BE2C (cell line): Measurements from ENCODE around the gene PTPRN2.

ENCODE experiments used
- DNase-seq: peaks from one replicate; pipeline ENCODE4 v3.0.0-alpha.2; 2020
- H3K27me3 ChIP-seq: fragments of 250-450 bp; sonication (Bioruptor Pico); 2 replicates; pipeline ENCODE4 v1.5.1; 2020; ENCODE audit warnings: mild to moderate bottlenecking
- H3K36me3 ChIP-seq: fragments of 250-450 bp; sonication (Bioruptor Pico); 2 replicates; pipeline ENCODE4 v1.5.1; 2020; ENCODE audit warnings: mild to moderate bottlenecking
- H3K4me1 ChIP-seq: fragments of 250-450 bp; sonication (Bioruptor Pico); 2 replicates; pipeline ENCODE4 v1.5.1; 2020
- H3K4me3 ChIP-seq: 2 replicates; pipeline ENCODE4 v1.5.1; 2011; ENCODE audit warnings: low read depth, low read length
- H3K9me3 ChIP-seq: fragments of 250-450 bp; sonication (Bioruptor Pico); 2 replicates; pipeline ENCODE4 v1.5.1; 2020
- TF ChIP-seq, protein P1 (sequence below): IDR thresholded peaks from 2 replicates; pipeline ENCODE4 v1.5.1; 2012; ENCODE audit warnings: mild to moderate bottlenecking, low read depth, low read length

Gene PTPRN2

DNA sequence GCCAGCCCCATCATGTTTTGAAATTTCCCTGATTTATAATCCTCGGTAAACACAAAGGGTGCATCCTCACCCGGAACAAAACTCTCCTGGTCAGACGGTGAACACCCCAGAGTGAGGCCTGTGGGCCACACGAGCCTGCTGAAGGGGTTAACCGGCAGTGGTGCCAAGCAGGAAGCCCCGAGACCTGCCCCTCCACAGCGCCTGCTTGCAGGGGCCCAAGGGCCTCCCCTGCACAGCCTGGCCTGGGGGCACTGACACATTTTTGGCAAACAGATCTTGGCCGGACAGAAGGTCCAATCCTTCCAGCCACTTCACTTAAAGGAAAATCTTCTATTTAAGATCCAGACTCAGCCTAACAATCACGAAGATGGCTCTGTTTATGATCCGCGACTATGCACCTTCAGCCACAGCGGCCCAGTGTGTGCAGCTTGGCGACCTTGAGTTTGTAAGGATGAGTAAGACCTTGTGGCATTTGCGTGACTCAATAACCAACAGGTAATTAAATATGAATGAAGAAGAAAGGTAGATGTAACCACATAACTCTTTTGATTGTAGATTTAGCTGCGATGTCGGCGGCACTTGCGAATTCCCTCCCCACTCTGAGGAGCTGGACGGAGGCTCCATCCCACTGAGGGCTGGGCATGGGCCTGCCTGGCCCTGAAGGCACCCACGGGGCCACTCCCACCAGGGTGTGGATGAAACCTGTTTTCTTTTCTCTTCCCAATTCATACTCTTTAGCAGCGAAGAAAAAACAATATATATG lies 922.6 kb downstream of the PTPRN2 start:
- Histone ChIP-seq H3K4me3 (no peak overlapping the region), H3K27me3 (no peaks in the 10 kb centered on the region), H3K4me1 (no peaks in the 10 kb centered on the region), H3K9me3 (no peaks in the 10 kb centered on the region), H3K36me3 (no peaks in the 10 kb centered on the region)
- no peak for DNase-seq
- TF ChIP-seq, protein P1, sequence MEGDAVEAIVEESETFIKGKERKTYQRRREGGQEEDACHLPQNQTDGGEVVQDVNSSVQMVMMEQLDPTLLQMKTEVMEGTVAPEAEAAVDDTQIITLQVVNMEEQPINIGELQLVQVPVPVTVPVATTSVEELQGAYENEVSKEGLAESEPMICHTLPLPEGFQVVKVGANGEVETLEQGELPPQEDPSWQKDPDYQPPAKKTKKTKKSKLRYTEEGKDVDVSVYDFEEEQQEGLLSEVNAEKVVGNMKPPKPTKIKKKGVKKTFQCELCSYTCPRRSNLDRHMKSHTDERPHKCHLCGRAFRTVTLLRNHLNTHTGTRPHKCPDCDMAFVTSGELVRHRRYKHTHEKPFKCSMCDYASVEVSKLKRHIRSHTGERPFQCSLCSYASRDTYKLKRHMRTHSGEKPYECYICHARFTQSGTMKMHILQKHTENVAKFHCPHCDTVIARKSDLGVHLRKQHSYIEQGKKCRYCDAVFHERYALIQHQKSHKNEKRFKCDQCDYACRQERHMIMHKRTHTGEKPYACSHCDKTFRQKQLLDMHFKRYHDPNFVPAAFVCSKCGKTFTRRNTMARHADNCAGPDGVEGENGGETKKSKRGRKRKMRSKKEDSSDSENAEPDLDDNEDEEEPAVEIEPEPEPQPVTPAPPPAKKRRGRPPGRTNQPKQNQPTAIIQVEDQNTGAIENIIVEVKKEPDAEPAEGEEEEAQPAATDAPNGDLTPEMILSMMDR, result no peak

DNA sequence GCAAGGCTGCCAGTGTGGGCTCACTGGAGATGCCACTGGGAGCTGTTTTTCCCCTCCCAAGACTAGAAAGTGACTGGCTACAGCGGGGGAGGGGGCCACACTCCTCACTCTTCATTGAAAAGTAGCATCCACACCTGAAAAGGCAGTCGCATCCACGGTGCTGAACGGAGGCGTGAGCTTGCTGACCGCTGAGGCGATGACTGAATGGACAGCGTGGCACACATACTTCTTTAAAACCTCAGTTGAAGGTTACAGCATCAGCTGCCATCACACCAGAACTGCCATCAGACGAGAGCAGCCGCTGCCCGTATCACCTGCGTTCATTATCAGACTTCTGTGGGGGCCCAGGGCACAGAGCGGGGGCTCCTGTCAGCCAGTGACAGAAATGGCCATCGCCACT lies 923.6 kb downstream of the PTPRN2 start:
- H3K4me1 ChIP-seq, result no peaks in the 10 kb centered on the region
- no peak for DNase-seq
- H3K9me3 ChIP-seq, result no peaks in the 10 kb centered on the region
- H3K4me3 ChIP-seq, result no peak overlapping the region
- no peaks in the 10 kb centered on the region for H3K36me3 ChIP-seq
- H3K27me3 ChIP-seq, result no peaks in the 10 kb centered on the region
- TF ChIP-seq, protein P1, result no peak

DNA sequence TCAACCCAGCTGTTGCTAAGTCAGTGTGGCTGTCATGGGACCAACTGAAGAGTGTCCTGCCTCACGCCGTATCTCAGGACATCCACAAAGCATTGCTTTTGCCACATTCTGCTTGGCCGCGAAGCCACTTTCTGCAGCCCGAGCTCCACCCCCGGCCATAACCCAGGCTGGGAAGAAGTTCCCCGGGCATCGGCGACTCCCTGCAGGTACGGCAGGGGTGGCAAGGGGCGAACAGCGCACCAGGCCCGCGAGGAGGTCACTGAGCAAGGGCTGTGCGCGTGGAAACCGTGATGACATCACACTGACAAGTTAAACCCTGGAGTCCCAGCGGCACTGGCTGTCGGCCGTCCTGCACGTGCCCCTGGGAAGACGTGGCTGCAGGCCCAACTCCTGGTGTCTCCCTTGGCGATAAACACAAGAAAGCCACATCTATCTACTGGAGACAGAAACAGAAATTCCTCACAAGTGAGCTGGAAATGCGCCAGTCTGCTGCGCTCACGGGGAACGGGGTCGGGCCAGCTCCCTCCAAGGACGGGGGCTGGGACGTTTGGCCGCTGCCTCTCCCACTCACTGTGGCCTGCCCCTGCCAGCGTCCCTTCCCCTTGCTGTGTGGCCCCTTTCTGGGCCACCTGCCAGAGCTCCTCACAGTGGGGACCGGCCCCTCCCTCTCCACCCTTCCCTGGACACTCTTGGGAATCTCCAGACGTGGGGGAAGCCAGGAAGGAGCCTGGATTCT lies 924.5 kb downstream of the PTPRN2 start:
- Histone ChIP-seq H3K9me3 (no peaks in the 10 kb centered on the region), H3K4me1 (no peaks in the 10 kb centered on the region), H3K36me3 (no peaks in the 10 kb centered on the region), H3K4me3 (no peak overlapping the region), H3K27me3 (no peaks in the 10 kb centered on the region)
- TF ChIP-seq, protein P1, result no peak
- no peak for DNase-seq

DNA sequence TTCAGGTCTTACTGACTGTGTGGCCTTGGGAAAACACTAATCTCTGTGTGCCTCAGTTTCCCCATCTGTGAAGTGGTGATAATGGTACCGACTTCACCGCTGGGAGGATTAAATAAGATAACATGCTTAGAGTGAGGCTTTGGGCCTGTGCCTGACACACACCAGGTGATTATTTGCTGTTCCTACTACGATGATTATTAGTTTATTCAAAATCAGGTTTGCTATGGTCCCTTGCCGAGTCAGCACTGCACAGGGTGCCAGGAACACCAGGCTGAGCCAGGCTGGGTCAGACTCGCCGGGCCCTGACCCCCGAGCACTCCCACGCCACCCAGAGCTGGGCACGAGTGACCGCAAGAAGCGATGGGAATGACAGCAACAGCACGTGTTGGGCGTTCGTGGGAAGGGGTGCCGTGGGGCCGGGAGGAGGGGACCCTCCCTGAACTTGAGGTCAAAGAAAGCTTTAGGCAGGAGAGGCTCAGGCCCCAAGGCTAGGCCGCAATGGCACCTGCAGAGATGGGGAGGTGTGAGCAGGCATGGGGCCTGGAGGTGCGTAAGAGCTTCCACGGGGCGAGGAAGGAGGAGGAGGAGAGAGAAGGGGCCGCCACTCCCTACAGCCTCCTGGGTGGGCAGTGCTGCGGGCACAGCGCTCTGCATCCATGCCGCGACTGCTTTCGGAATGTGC lies 925.4 kb downstream of the PTPRN2 start:
- Histone ChIP-seq H3K4me1 (no peaks in the 10 kb centered on the region), H3K27me3 (no peaks in the 10 kb centered on the region), H3K9me3 (no peaks in the 10 kb centered on the region), H3K4me3 (no peak overlapping the region), H3K36me3 (no peaks in the 10 kb centered on the region)
- TF ChIP-seq, protein P1, result no peak
- DNase-seq, result no peak

DNA sequence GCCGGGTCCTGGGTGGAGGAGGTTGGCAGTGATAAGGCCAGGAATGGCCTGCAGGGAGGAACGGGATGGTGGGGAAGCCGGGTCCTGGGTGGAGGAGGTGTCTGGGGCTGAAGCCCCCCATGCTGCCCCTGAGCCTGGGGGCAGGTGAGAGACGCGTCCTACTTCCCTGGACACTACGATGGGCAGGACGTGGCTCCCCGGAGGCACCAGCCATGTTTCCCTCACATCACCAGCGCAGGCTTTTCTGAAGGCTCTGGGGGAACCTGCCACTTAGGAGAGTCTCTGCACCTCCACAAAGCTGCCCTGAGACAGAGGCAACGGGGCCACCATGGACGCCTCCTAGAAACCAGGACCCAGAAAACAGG lies 926.0 kb downstream of the PTPRN2 start:
- H3K27me3 ChIP-seq, result no peaks in the 10 kb centered on the region

More for the DNA sequence above, 926.0 kb downstream of the PTPRN2 start:
- no peaks in the 10 kb centered on the region for H3K36me3 ChIP-seq
- H3K9me3 ChIP-seq, result no peaks in the 10 kb centered on the region
- H3K4me3 ChIP-seq, result no peak overlapping the region
- no peaks in the 10 kb centered on the region for H3K4me1 ChIP-seq
- no peak for DNase-seq
- TF ChIP-seq, protein P1, result no peak
